Activated T-cell treated with anti-CD3 and anti-CD28 coated beads for 4 hours (primary cell): ENCODE measurements around the gene THRSP.
A peak's percentile ranks its signal among the peaks of the same experiment; 100 is the strongest.
"Not testable (repeated sequence)": the region's sequence is repeated elsewhere in the genome, so short reads cannot be mapped to it uniquely, and the experiment has no call there.

Source experiments
- DNase-seq: peaks from one replicate; pipeline ENCODE4 v3.0.0-alpha.2; 2020

THRSP gene

DNA sequence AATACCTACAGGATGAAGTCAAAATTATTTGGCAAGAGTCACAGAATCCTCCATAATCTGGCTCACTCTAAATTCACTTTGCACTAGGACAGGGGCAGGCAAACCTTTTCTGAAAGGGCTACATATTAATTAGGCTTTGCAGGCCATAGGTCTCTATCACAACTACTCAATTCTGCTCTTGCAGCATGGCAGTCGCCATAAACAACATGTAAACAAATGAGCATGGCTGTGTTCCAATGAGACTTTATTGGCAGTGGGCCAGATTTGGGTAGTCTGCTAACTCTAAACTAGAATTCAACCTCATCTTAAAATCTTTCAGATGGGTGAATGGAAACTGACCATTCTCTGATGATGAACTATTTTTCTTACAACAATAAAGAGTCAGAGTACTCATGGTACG is 5.8 kb downstream of the THRSP start:
- DNase-seq, result no peak

DNA sequence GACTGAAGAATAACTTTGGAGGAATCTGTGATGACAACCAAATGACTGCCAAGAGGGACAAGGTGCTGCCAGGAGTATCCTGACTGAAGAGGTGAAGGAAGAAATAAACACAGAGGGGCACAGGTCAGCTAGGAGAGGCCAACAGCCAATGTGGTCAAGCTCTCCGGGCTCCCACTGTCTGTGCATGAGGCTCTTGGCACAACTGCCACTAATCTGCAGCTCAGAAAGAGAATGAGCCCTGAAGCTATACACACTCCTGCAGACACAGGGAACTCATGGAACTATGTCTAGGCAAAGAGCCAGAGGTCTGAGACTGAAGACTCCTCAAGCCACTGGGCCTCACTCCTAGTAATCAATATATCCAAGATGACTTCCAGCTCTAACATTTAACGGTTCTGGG is 7.0 kb downstream of the THRSP start:
- DNase-seq, result no peak

DNA sequence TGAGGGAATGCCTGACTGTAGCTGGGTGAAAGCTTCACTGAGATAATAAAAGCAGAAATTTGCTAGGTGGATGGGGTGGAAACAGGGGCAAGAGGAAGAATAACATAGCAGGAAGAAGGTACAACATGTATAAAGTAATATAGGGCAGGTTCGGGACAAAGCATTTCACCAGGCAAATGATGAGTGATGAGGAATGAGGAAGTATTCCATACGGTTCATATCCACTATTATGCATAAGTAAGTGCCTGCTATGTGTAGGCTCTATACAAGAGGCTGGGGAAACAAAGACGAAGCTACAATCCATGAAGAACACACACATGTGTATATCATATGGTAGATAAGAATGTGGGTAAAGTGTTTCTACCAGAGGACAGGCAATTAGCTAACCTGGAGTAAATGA is 8.1 kb downstream of the THRSP start:
- DNase-seq, result no peak

DNA sequence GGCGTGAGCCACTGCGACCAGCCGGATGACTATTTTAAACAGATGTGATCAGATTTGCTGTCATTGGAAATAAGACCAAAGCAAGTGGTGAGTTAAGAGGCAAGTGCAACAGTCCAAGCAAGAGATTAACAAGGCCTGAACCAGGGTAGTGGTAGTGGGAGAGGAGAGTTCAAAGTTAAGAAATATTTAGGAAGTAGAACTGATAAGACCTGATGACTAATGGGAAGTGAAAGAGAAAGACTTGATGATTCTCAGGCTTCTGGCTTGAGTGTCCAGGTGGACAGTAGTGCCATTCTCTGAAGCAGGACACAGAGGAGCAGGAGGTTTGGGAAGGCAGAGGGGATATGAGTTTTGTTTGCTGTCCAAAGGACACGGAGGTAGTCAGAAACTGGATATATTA is 8.8 kb downstream of the THRSP start:
- DNase-seq, result no peak

DNA sequence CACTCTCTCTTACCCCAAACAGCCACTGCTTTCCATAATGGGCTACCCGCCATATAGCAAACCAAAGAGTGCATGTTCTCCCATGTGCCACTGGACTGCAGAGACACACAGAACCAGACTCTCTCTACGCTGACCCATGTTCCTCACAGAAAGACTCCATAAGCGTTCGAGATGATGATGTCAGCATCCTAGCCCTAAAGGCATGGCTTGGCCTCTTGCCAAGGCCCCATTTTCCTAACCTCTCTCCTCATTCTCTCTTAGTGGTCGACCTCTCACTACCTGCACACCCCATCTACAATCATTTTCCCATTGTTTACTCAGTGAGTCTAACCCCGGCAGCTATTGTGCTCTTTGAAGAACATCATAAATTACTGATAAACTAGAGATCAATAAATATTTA is 11.1 kb downstream of the THRSP start:
- no peak for DNase-seq

DNA sequence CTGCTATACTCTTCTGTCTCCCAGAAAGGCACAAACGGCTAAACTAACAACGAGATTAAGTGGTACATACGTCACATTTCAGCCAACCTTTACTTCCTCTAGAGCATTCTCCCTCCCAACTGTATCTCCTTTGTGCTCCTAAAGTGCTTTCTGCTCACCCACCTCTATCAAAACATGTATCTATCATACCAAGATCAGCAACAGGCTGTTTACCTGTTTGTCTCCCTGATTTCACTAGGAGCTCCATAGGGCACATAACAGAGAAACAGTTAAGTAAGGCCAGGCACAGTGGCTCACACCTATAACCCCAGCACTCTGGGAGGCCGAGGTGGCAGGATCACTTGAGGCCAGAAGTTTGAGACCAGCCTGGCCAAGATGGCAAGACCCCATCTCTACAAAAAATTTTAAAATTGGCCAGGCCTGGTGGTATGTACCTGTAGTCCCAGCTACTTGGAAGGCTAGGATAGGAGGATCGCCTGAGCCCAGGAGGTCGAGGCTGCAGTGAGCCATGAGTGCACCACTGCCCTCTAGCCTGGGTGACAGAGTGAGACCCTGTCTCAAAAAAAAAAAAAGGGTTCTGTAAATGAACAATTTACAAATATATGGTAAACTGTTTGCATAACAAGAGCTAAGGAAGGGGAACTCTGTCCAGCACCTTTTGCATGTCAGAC is 13.2 kb downstream of the THRSP start:
- no peak for DNase-seq

DNA sequence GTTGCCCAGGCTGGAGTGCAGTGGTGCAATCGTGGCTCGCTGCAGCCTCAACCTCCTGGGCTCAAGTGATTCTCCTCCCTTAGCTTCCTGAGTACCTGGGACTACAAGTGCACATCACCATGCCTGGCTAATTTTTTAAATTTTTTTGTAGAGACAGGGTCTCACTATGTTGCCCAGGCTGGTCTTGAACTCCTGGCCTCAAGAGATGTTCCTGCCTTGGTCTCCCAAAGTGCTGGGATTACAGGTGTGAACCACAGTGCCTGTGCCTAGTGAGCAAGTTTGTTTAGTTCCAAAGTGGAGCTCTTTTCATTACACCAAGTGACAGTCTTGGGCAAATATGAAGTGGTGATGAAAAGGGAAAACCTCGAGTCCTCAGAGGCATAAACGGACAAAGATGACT is 13.9 kb downstream of the THRSP start:
- DNase-seq, result not testable (repeated sequence)

DNA sequence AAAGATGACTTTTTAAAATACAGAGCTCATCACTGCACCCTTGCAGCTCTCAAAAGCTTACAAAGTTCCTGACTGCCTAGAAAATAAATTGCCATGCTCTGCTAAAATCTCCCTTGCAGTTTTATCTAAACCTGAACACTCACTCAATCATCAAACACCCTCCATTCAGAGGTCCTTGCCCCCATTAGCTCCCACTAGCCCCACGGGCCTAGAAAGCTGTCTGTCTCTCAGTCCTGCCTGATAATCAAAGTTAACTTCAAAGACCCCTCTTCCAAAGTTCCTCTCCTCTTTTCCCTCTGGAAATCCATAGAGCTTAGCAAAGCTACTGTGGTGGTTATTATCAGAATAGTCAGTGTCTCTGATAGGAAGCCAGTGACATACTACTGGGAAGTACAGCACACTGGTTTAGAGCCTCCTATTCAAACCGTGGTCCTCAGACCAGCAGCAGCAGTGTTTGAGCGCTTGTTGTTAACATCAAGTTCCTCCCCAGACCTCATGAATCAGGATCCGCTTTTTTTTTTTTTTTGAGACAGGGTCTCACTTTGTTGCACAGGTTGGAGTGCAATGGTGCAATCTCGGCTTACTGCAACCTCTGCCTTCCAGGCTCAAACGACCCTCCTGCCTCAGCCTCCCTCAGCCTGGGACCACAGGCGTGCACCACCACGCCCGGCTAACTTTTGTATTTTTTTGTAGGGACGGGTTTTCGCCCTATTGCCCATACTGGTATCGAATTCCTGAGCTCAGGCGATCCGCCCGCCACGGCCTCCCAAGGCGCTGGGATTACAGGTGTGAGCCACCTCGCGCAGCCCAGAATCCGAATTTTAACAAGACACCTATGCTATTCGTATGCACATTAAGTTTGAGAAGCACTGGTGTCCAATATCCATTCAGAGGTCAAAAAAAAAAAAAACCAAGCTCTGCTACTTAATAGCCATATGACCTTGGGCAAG is 14.8 kb downstream of the THRSP start:
- DNase-seq, result no peak

DNA sequence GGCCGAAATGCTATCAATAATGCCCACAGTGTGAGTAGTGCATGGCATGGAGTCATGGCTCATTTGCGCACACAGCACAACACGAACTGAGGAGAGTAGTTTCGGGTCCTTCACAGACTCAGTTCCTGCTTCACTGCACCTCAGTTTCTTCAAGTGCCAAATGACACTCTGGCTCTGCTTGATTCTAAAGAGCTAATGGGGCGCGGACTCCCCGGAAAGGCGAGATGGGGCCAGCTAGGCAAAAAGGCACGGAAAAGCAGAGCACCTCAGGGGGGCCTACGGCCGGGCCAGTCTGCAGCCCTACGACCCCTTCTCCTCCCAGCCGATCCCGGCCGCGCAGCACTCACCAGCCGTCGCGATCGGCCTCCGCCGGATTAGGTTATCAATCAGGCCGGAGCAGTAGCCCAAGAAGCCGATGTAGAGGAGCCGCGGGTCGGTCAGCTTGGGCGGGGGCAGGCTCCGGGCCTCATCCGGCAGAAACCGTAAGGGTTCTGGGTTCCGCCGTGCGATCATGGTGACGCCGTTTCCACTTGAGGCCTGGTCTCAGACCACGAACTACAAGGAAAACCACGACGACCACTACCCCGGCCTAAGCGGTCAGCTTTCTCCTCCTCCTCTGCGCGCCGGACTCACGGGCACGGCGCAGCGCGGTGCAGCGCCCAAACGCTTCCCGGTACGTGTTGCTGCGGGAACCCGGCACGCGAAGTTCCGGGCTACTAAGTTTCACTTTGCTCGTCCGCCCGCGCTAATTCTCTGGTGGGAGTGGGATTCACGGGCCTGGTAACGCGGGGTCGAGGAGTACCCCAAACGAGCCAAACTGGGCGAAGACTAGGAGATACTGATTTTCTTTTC is 15.8 kb downstream of the THRSP start, which contains the start of gene NDUFC2:
Gene NDUFC2 (minus strand): TSS at position 631 of the 852 bp plus-strand sequence. CDS start 118 bp downstream, at position 513.
- DNase-seq, result peak; percentile 48

DNA sequence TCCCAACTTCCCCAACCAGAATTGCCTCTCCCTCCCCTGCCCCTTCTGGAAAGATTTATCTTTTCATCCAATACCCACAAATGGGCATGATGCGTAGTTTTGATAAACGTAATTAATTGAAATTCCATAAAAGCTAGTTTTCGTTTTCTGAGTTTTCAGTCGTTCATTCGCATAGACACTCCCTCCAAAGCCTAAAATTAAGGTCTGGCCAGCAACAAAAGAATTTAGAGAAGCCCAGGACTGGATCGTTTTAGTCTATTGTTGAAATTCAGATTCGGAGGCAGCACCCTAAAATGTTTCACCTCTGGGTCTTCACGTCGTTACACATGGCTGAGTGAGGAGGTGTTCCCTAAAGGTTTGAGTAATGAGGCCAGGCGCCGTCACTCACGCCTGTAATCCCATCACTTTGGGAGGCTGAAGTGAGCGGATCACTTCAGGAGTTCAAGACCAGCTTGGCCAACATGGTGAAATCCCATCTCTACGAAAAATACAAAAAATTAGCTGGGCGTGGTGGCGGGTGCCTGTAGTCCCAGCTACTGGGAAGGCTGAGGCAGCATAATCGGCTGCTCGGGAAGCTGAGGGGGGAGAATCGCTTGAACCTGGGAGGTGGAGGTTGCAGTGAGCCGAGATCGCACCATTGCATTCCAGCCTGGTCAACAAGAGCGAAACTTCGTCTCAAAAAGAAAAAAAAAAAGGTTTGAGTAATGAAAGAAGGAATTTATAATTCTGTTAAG is 16.6 kb downstream of the THRSP start:
- DNase-seq, result no peak

DNA sequence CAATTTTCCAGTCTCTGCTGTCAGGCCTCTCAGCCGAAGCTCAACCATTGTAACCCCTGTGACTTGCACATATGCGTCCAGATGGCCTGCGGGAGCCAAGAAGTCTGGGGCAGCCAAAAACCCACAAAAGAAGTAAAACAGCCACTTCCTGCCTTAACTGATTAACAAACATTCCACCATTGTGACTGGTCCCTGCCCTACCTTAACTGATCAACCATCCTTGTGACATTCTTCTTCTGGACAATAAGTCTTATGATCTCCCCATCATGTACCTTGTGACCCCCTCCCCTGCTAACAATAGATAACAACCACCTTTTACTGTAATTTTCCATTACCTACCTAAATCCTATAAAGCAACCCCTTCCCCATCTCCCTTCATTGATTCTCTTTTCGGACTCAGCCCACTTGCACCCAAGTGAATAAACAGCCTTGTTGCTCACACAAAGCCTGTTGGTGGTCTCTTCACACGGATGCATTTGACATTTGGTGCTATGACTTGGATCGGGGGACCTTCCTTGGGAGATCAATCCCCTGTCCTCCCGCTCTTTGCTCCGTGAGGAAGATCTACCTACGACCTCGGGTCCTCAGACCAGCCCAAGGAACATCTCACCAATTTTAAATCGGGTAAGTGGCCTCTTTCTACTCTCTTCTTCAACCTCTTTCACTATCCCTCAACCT is 17.3 kb downstream of the THRSP start:
- DNase-seq, result no peak

DNA sequence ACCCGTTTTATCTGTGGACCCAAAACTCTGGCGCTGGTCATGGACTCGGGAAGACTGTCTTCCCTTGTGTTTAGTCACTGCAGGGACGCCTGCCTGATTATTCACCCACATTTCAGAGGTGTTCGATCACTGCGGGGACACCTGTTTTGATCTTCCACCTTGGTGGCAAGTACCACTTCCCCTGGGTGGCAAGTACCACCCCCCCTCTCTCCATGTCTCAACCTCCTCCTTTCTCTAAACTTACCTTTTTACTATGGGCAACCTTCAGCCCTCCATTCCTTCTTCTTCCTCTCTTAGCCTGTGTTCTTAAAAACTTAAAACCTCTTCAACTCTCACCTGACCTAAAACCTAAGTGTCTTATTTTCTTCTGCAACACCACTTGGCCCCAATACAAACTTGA is 17.9 kb downstream of the THRSP start:
- DNase-seq, result no peak

DNA sequence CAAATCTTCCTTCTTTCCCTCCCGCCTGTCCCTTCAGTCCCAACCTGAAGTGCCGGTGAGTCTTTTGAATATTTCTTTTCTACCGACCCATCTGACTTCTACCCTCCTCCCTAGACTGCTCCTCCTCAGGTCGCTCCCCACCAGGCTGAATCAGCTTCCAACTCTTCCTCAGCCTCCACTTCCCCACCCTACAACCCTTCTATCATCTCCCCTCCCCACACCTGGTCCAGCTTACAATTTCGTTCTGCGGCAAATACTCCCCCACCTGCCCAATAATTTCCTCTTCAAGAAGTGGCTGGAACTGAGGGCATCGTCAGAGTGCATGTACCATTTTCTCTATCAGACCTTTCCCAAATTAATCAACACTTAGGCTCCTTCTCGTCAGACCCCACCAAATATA is 18.5 kb downstream of the THRSP start:
- DNase-seq, result no peak

DNA sequence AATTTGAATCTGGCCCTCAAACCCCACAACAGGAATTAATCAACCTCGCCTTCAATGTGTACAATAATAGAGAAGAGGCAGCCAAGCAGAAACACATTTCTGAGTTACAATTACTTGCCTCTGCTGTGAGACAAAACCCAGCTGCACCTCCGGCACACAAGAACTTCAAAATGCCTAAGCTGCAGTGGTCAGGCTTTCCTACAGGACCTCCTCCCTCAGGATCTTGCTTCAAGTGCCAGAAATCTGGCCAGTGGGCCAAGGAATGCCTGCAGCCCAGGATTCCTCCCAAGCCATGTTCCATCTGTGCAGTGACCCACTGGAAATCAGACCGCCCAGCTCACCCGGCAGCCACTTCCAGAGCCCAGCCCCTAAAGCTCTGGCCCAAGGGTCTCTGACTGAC is 19.4 kb downstream of the THRSP start:
- no peak for DNase-seq

DNA sequence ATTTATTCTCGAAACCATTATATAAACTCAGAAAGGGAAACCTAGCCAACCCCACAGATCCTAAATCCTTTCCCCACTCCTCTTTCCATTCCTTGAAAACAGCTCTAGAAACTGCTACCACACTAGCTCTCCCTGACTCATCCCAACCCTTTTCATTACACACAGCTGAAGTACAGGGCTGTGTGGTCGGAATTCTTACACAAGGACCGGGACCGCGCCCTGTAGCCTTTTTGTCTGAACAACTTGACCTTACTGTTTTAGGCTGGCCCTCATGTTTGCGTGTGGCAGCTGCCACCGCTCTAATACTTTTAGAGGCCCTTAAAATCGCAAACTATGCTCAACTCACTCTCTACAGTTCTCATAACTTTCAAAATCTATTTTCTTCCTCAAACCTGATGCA is 20.8 kb downstream of the THRSP start:
- DNase-seq, result not testable (repeated sequence)

DNA sequence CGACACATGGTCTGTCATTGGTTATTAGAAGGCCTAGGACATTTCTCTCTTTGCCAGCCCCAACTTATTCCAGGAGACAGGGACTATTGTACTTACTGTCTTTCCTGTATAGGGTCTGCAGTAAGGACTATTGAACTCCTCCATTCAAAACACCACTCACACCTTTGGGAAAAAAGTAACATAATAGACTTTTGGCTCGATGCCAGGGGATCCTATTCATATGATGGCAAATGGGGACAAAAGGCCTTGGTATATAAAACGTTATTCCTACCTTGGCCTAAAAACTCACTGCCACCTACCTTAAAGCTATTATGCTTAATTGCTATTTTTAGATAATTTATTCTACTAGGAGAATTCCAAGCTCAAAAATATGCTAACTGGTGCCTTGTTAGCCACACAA is 22.3 kb downstream of the THRSP start:
- DNase-seq, result no peak

DNA sequence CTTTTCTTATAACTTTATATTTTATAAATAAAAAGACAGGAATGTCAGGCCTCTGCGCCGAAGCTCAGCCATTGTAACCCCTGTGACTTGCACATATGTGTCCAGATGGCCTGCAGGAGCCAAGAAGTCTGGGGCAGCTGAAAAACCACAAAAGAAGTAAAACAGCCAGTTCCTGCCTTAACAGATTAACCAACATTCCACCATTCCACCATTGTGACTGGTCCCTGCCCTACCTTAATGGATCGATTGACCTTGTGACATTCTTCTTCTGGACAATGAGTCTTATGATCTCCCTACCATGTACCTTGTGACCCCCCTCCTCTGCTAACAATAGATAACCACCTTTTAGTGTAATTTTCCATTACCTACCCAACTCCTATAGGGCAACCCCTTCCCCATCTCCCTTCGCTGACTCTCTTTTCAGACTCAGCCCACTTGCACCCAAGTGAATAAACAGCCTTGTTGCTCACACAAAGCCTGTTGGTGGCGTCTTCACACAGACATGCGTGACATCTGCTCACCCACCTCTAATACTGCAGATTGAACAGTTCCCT is 22.9 kb downstream of the THRSP start:
- not testable (repeated sequence) for DNase-seq

DNA sequence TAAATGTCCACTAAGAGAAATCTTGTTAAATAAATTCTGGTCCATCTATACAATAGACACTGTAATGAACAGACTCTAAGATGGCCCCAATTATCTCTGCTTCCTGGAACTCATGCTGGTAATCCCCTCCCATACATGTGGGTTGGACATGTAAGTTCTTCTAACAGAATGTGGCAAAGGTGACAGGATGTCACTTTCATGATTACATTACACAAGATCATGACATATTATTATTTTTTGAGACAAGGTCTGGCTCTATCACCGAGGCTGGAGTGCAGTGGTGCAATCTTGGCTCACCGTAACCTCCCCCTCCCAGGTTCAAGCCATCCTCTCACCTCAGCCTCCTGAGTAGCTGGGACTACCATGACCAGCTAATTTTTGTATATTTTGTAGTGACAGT is 30.6 kb downstream of the THRSP start:
- DNase-seq, result no peak

DNA sequence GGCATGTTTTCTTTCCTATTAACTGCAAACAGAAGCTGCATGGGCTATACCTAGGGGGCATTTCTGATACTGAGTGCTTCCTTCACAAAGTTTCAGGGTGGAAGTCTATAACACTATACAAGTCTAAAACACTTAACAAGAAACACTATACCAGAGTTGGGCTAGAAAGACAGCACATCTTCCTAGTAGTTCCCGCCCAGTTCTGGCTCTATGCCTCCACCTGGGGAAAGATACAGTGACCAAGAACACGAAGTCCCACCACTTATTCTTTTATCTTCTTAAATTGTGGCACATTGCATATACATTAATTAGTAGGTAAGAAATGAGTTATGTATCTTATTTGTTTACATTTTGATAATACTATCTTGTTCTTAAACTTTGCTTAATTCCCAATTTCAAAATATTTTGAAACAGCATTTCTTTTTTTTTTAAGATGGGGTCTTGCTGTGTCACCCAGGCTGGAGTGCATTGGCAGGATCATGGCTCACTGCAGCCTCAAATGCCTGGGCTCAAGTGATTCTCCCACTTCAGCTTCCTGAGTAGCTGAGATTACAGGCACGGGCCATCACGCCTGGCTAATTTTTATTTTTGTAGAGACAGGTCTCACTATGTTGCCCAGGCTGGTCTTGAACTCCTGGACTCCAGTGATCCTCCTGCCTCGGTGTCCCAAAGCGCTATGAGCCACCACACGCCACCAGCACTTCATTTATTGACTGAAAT is 34.2 kb downstream of the THRSP start:
- no peak for DNase-seq

DNA sequence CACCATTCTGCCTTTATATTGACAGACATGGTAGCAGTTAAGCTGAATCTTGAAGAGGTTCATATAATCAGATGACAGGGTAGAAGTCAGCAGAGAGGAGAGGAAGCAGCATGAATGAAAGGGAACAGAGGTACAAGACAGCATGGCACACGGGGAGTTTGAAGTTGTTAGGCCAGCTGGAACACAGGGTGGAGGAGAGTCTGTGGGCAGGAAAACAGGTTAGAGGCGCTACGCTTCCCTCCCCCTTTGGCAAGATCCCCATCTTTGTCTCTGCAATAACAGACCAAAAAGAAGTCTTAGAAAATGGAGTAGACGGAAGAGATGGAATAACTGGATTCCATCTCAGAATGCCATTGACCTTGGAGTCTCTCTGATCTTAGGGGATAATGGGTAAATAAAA is 36.0 kb downstream of the THRSP start:
- DNase-seq, result no peak

DNA sequence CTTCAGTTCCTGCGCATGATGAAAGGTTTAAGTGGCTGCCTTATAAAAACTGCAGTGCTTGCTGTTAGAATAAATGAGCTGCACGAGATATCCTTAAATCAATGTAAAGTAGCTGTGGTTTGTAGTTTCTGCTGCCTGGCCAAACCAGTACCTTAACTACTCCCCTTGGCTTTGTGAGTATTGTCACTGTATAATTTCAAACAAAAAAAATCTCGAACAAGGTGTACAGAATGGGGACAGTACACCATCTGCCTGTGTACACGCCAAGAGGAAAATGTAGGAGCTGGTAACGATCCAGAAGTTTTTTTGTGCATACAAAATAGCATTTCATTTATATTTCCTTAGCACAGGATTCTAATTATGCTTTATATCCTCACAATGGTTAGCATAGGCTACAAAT is 36.6 kb downstream of the THRSP start:
- DNase-seq, result no peak
